ENCODE results near the gene UTRN. TPM values are rescaled to one million over a fixed set of nuclear protein-coding genes. Genes with fewer than 3 reads are reported as not detected.

UTRN gene
- total RNA-seq, 1 experiment from 2014 or later = 84.8 TPM

DNA sequence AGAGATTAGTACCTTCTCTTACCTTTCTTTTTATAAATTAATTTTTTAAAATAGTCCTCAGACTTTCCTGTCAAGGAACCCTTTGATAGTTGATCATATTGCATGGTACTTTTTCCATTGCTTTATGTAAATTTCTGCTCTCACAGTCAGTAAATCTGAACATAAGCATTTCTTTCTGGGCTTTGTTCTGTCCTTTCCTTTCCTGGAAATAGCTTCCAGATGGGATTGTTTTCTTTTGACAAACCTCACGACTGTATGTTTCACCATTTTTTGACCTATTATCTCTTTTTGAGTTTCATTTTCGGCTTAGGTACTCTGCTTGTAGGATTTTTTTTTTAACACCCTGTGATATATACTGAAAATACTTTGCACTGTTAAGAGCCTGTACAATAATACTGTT is 32.6 kb downstream of the UTRN start:
- intact Hi-C loops (cut with micrococcal nuclease) = no loop called here
- TF ChIP-seq, protein P1, sequence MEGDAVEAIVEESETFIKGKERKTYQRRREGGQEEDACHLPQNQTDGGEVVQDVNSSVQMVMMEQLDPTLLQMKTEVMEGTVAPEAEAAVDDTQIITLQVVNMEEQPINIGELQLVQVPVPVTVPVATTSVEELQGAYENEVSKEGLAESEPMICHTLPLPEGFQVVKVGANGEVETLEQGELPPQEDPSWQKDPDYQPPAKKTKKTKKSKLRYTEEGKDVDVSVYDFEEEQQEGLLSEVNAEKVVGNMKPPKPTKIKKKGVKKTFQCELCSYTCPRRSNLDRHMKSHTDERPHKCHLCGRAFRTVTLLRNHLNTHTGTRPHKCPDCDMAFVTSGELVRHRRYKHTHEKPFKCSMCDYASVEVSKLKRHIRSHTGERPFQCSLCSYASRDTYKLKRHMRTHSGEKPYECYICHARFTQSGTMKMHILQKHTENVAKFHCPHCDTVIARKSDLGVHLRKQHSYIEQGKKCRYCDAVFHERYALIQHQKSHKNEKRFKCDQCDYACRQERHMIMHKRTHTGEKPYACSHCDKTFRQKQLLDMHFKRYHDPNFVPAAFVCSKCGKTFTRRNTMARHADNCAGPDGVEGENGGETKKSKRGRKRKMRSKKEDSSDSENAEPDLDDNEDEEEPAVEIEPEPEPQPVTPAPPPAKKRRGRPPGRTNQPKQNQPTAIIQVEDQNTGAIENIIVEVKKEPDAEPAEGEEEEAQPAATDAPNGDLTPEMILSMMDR (IDR thresholded peaks at IDR 0.05; ENCODE audit: unreplicated experiment) = no peak
- DNase-seq (ENCODE audit: unreplicated experiment) = no peak
- Mint-ChIP-seq H3K27me3 (ENCODE audit: insufficient read depth, unreplicated experiment) (no peaks in the 10 kb centered on the region), H3K36me3 (ENCODE audit: insufficient read depth, unreplicated experiment) (peaks cover 27% of the 10 kb centered on the region), H3K4me1 (ENCODE audit: insufficient read depth, unreplicated experiment) (peaks cover 5% of the 10 kb centered on the region), H3K4me3 (ENCODE audit: unreplicated experiment) (no peak overlapping the region), H3K9me3 (ENCODE audit: unreplicated experiment) (no peaks in the 10 kb centered on the region), H3K27ac (ENCODE audit: low read depth, unreplicated experiment) (no peak overlapping the region)
- POLR2A ChIA-PET = no interaction called here
- CTCF ChIA-PET = no interaction called here
- no TSS peak for BruUV-seq (replicated peaks)

DNA sequence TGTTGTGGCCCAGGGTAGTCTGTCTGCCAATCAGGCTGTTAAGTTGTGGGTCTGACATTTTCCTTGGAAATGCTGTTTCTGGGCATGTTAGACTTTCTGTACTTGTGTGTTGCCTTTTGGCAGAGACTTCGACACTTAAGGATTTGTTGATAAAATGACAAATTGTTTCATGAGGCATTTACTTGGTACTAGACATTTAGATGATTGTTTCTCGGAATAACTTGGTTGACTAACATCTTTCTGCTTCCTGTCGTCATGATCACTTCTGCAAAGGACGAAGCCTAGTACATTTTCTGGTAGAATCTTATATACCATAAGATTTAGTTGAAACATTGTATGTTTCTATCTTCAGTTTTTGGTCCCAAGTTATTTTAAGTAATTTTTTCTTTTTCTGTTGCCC is 34.1 kb downstream of the UTRN start:
- intact Hi-C loops (cut with micrococcal nuclease) = no loop called here
- POLR2A ChIA-PET = no interaction called here
- no peak overlapping the region for H3K4me3 Mint-ChIP-seq (ENCODE audit: unreplicated experiment)
- H3K36me3 Mint-ChIP-seq (ENCODE audit: insufficient read depth, unreplicated experiment) = peaks cover 34% of the 10 kb centered on the region
- TF ChIP-seq, protein P1 (IDR thresholded peaks at IDR 0.05; ENCODE audit: unreplicated experiment) = no peak
- H3K4me1 Mint-ChIP-seq (ENCODE audit: insufficient read depth, unreplicated experiment) = peaks cover 5% of the 10 kb centered on the region
- no peaks in the 10 kb centered on the region for H3K27me3 Mint-ChIP-seq (ENCODE audit: insufficient read depth, unreplicated experiment)
- no peak for DNase-seq (ENCODE audit: unreplicated experiment)
- CTCF ChIA-PET = no interaction called here
- H3K27ac Mint-ChIP-seq (ENCODE audit: low read depth, unreplicated experiment) = no peak overlapping the region
- no peaks in the 10 kb centered on the region for H3K9me3 Mint-ChIP-seq (ENCODE audit: unreplicated experiment)
- no TSS peak for BruUV-seq (replicated peaks)

DNA sequence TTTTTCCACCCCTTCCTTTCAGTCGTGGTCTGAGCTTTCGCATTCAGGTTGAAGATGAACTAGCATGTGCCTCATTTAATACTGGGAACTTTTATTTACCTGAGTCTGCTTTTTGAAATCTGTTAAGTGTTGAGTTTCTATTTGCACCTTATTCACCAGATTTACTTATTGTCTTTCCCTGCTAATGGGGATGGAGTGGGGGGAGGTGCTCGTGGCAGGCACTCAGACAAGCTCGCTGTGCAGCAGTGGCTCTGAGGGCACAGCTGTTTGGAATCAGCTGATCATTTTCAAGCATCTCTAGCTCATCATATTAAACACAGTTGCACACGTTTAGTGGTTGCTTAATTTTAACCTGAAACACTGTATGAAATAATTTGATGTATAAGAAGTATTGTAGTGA is 35.6 kb downstream of the UTRN start:
- ChIA-PET POLR2A (interaction anchor here (0.6 kb wide), 1 partner anchor 35 kb away, joined by 3 read pairs; no protein-coding TSS in a partner anchor), CTCF (interaction anchor here (0.6 kb wide), 2 partner anchors 16 to 19 kb away, joined by 3 read pairs; no protein-coding TSS in a partner anchor)
- Mint-ChIP-seq H3K4me1 (ENCODE audit: insufficient read depth, unreplicated experiment) (peaks cover 5% of the 10 kb centered on the region), H3K4me3 (ENCODE audit: unreplicated experiment) (no peak overlapping the region), H3K9me3 (ENCODE audit: unreplicated experiment) (no peaks in the 10 kb centered on the region), H3K27me3 (ENCODE audit: insufficient read depth, unreplicated experiment) (no peaks in the 10 kb centered on the region), H3K27ac (ENCODE audit: low read depth, unreplicated experiment) (no peak overlapping the region), H3K36me3 (ENCODE audit: insufficient read depth, unreplicated experiment) (peaks cover 25% of the 10 kb centered on the region)
- DNase-seq (ENCODE audit: unreplicated experiment) = no peak
- BruUV-seq (replicated peaks) = no TSS peak
- TF ChIP-seq, protein P1 (IDR thresholded peaks at IDR 0.05; ENCODE audit: unreplicated experiment) = no peak
- intact Hi-C loops (cut with micrococcal nuclease) = no loop called here

DNA sequence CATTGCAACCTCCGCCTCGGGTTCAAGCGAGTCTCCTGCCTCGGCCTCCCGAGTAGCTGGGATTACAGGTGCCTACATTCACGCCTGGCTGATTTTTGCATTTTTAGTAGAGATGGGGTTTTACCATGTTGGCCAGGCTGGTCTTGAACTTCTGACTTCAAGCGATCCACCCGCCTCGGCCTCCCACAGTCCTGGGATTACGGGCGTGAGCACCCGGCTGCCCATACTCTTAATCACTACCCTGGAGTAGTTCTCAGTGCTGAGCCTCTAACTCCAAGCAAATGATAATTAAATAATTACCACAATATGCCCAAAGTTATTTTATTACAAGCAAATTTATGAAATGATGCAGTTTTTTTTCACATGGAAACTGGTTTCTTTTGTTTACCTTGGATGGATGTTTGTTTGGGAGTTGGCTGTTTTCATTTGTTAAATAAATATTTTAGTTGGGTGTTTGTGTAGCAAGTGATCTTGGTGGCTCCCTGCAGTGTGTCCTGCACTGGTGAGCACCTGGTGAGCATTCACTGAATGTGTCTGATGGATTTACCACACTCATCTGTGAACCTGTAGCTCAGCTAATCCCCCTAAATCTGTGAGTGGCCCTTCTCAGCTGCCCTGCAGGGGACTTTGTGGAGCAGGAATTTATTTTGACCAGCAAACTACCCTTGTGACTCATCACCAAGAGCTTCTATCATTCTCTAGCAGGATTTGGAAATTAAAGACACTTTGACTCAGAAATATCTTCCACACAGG is 36.9 kb downstream of the UTRN start:
- ChIA-PET POLR2A (no interaction called here), CTCF (interaction anchor here (0.5 to 1.0 kb wide), 3 partner anchors 15 to 118 kb away, joined by 3 to 5 read pairs (median 4); no protein-coding TSS in a partner anchor)
- no TSS peak for BruUV-seq (replicated peaks)
- Mint-ChIP-seq H3K27ac (ENCODE audit: low read depth, unreplicated experiment) (no peak overlapping the region), H3K4me1 (ENCODE audit: insufficient read depth, unreplicated experiment) (peaks cover 5% of the 10 kb centered on the region), H3K27me3 (ENCODE audit: insufficient read depth, unreplicated experiment) (no peaks in the 10 kb centered on the region), H3K4me3 (ENCODE audit: unreplicated experiment) (no peak overlapping the region), H3K36me3 (ENCODE audit: insufficient read depth, unreplicated experiment) (peaks cover 25% of the 10 kb centered on the region), H3K9me3 (ENCODE audit: unreplicated experiment) (no peaks in the 10 kb centered on the region)
- intact Hi-C loops (cut with micrococcal nuclease) = no loop called here
- TF ChIP-seq, protein P1 (IDR thresholded peaks at IDR 0.05; ENCODE audit: unreplicated experiment) = no peak
- DNase-seq (ENCODE audit: unreplicated experiment) = peak; percentile 52

Measured in MCF 10A (cell line).